Psoas muscle (tissue), 8 donors: ENCODE data around the gene ROBO1. TPM values are rescaled to one million over a fixed set of nuclear protein-coding genes. Genes with fewer than 3 reads are reported as not detected.

Experiments used
- ATAC-seq, 4 donors: fragments of 200-7000 bp; cut with Tn5 transposase; one replicate each; pipeline ENCODE4 v1.9.1; 2020; ENCODE audit warnings: moderate library complexity in 3 of 4, mild to moderate bottlenecking in 2 of 4
- DNase-seq, 2 donors: peaks; one replicate each; pipeline ENCODE4 v3.0.0-alpha.2; 2020
- H3K27ac ChIP-seq: fragments of 200-600 bp; one replicate; pipeline ENCODE4 v1.8.0; 2022
- H3K27me3 ChIP-seq, 3 donors: fragments of 200-600 bp in 1 of 3; one replicate each; pipeline versions ENCODE4 v1.6.1 to v1.8.0; 2013 to 2022; ENCODE audit warnings: low read length in 2 of 3, mild to moderate bottlenecking in 2 of 3, moderate library complexity in 1 of 3; ENCODE audit not compliant: insufficient read depth in 3 of 3
- H3K36me3 ChIP-seq, 2 donors: fragments of 200-600 bp in 1 of 2; one replicate each; pipeline versions ENCODE4 v1.6.1 to v1.8.0; 2013 to 2022; ENCODE audit warnings: low read depth in 1 of 2, mild to moderate bottlenecking in 1 of 2, moderate library complexity in 1 of 2; ENCODE audit not compliant: insufficient read depth in 1 of 2
- H3K4me1 ChIP-seq: fragments of 200-600 bp; one replicate; pipeline ENCODE4 v1.8.0; 2022
- H3K4me3 ChIP-seq: fragments of 200-600 bp; one replicate; pipeline ENCODE4 v1.8.0; 2022; ENCODE audit warnings: mild to moderate bottlenecking
- H3K9me3 ChIP-seq: fragments of 200-600 bp; one replicate; pipeline ENCODE4 v1.8.0; 2022
- CTCF ChIP-seq: fragments of 200-600 bp; IDR thresholded peaks from one replicate; pipeline ENCODE4 v1.8.0; 2022; ENCODE audit warnings: antibody characterized with exemption
- WGBS, 3 donors: extraction: QIAGEN DNeasy Blood & Tissue Kit; methylation state at CpG; one replicate each; pipeline versions ENCODE4 v1.1.6 to v1.1.7; 2013; 5-methylcytosine and 5-hydroxymethylcytosine counted together
- intact Hi-C, 2 donors: fragments of 100-400 bp; cut with DNase I; formaldehyde crosslinking; loops; one replicate each; pipeline versions ENCODE4 v1.11.0 to v1.14.2; 2022
- polyA plus RNA-seq, 3 donors: library from polyadenylated mRNA; stranded (reverse); fragments of 200-250 nt; gene quantifications; one replicate each; pipeline ENCODE4 v1.2.3, GENCODE V29; 2013
- total RNA-seq, 4 donors: library from RNA; stranded (reverse); fragmentation: NEBNext Ultra II Directional in 2 of 4; extraction: Animal tissue kit (Norgen Biotek cat#: 25700) in 2 of 4; gene quantifications; one replicate each; pipeline versions ENCODE4 v1.2.1 to v1.2.4, GENCODE V29; 2021 to 2023
- donor health status: healthy with polysubstance abuse.
- donor health status: DM: no; HTN: no; CAD: no; lungs with moderate emphysema.
- donor health status: Bipolar disorder and iron deficiency.
- donor health status: healthy.
- donor health status: DM: yes; HTN: yes; CAD: no.
- donor health status: DM: no; HTN: no; CAD: no.
- donor health status: DM: no; HTN: no; CAD: no.
- donor health status: DM: yes; HTN: yes; CAD: no.

The ROBO1 gene
- total and polyA plus RNA-seq, 7 donors: 0.52 to 14.0 (median 4.9) TPM

DNA sequence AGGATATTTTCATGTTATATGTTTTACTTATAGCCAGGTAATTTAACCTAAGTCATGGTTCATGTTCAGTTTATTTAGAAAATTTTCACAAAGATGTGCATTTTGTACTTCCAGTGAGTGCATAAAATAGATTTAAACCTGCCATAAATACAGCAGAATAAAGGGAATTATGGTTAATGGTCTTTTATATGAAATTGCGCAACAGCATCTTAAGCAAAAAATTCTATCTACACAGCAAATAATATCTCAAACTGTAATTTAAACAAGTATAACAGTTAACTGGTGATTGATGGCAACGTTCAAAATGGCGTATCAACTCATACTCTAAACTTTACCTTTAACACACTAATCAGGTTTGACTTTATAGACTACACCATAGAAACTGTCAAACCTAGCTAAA is 97.6 kb downstream of the ROBO1 start:
- WGBS, 3 donors: 56 to 88% (median 78%) methylated on average over 3 of the region's 3 CpGs
- Histone ChIP-seq H3K36me3 (no peaks in the 10 kb centered on the region), H3K27me3 (no peaks in the 10 kb centered on the region), H3K27ac (no peak overlapping the region), H3K4me1 (no peaks in the 10 kb centered on the region), H3K9me3 (no peaks in the 10 kb centered on the region), H3K4me3 (no peak overlapping the region)
- DNase-seq (no peak), ATAC-seq (no peak)
- intact Hi-C loops: no loop called here
- no peak for TF ChIP-seq CTCF

GRCh38 chr3:79664455-79664854 is 103.3 kb downstream of the ROBO1 start:
- Histone ChIP-seq H3K27me3 (no peaks in the 10 kb centered on the region), H3K9me3 (no peaks in the 10 kb centered on the region), H3K4me3 (no peak overlapping the region), H3K27ac (no peak overlapping the region), H3K36me3 (no peaks in the 10 kb centered on the region), H3K4me1 (no peaks in the 10 kb centered on the region)
- intact Hi-C loops: no loop called here
- whole genome bisulfite sequencing, 3 donors: 72 to 83% (median 81%) methylated on average over 7 of the region's 7 CpGs
- no peak for ATAC-seq
- TF ChIP-seq CTCF: no peak
- DNase-seq: no peak

- TF ChIP-seq CTCF: no peak
- H3K4me3 ChIP-seq: no peak overlapping the region
- no peaks in the 10 kb centered on the region for H3K9me3 ChIP-seq
- no peaks in the 10 kb centered on the region for H3K27me3 ChIP-seq
- no peaks in the 10 kb centered on the region for H3K36me3 ChIP-seq
- no peak overlapping the region for H3K27ac ChIP-seq
- intact Hi-C loops: no loop called here
- ATAC-seq (no peak), DNase-seq (no peak)
- WGBS, 3 donors: 12 to 17% (median 12%) methylated on average over 3 of the region's 3 CpGs
- H3K4me1 ChIP-seq: no peaks in the 10 kb centered on the region
Measured at GRCh38 chr3:79661896-79662295, 105.9 kb downstream of the ROBO1 start.

GRCh38 chr3:79657076-79657475 is 110.7 kb downstream of the ROBO1 start:
- DNase-seq (no peak), ATAC-seq (no peak)
- Histone ChIP-seq H3K27me3 (no peaks in the 10 kb centered on the region), H3K4me3 (no peak overlapping the region), H3K9me3 (no peaks in the 10 kb centered on the region), H3K27ac (no peak overlapping the region), H3K4me1 (no peaks in the 10 kb centered on the region), H3K36me3 (no peaks in the 10 kb centered on the region)
- no peak for TF ChIP-seq CTCF
- intact Hi-C loops: no loop called here

DNA sequence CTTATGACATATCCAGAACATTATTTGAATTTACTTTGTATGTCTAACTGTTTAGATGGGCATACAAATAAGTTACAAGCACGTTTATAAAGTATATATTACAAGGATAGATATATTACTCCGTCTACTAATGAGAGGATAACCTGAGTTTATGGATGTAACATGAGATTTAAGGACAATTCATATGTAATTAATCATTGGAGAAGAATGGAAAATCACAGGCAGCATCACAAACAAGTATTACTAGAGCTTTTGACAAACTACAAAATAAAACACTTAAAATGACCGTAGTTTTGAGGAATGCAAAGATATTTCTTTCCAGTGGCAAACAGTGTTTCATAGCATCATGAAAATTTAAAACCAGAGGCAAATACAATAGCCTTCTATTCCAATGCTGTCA is 113.8 kb downstream of the ROBO1 start:
- intact Hi-C loops: no loop called here
- DNase-seq (no peak), ATAC-seq (no peak)
- Histone ChIP-seq H3K4me1 (no peaks in the 10 kb centered on the region), H3K9me3 (no peaks in the 10 kb centered on the region), H3K36me3 (no peaks in the 10 kb centered on the region), H3K27me3 (no peaks in the 10 kb centered on the region), H3K4me3 (no peak overlapping the region), H3K27ac (no peak overlapping the region)
- WGBS, 3 donors: 40 to 46% (median 42%) methylated on average over 3 of the region's 3 CpGs
- TF ChIP-seq CTCF: no peak
